Sigmoid colon (tissue), 7 donors: ENCODE results near the gene RPL14. TPM values are rescaled to one million over a fixed set of nuclear protein-coding genes. Genes with fewer than 3 reads are reported as not detected.

Experiments
- DNase-seq: peaks from one replicate; pipeline ENCODE4 v3.0.0-alpha.2; 2019
- H3K27ac ChIP-seq, 4 donors: fragments of 200-600 bp; sonication (generic); one replicate each; pipeline ENCODE4 v1.5.1; 2016 to 2019; ENCODE audit warnings: mild to moderate bottlenecking in 1 of 4
- H3K27me3 ChIP-seq, 3 donors: fragments of 200-600 bp; sonication (generic); one replicate each; pipeline ENCODE4 v1.5.1; 2019; ENCODE audit warnings: mild to moderate bottlenecking in 1 of 3
- H3K36me3 ChIP-seq, 4 donors: fragments of 200-600 bp; sonication (generic); one replicate each; pipeline ENCODE4 v1.5.1; 2016 to 2019
- H3K4me1 ChIP-seq, 4 donors: fragments of 200-600 bp; sonication (generic); one replicate each; pipeline ENCODE4 v1.5.1; 2017 to 2019
- H3K4me3 ChIP-seq, 4 donors: fragments of 200-600 bp; sonication (generic); one replicate each; pipeline ENCODE4 v1.5.1; 2017 to 2019; ENCODE audit warnings: mild to moderate bottlenecking in 2 of 4, moderate library complexity in 1 of 4
- H3K9me3 ChIP-seq, 4 donors: fragments of 200-600 bp in 3 of 4; sonication (generic) in 3 of 4; one replicate each; pipeline versions ENCODE4 v1.5.1 to v1.6.1; 2013 to 2019
- EP300 ChIP-seq, 4 donors: sonication (generic); formaldehyde crosslinking; IDR thresholded peaks; one replicate each; pipeline ENCODE4 v1.6.1; 2017; ENCODE audit warnings: antibody characterized with exemption in 4 of 4
- POLR2A ChIP-seq, 2 donors: fragments of 450-650 bp; IDR thresholded peaks; one replicate each; pipeline ENCODE4 v1.6.1; 2016; ENCODE audit warnings: antibody characterized with exemption in 2 of 2, mild to moderate bottlenecking in 2 of 2, moderate library complexity in 2 of 2
- POLR2AphosphoS5 ChIP-seq, 4 donors: sonication (generic); formaldehyde crosslinking; IDR thresholded peaks; one replicate each; pipeline ENCODE4 v1.6.1; 2017; ENCODE audit warnings: antibody characterized with exemption in 4 of 4
- WGBS, 2 donors: extraction: QIAGEN DNeasy Blood & Tissue Kit; methylation state at CpG; one replicate each; pipeline ENCODE4 v1.1.7; 2013; 5-methylcytosine and 5-hydroxymethylcytosine counted together
- intact Hi-C: fragments of 100-400 bp; cut with DNase I; formaldehyde crosslinking; loops from one replicate; pipeline ENCODE4 v1.15.1; 2023
- polyA plus RNA-seq, 3 donors: library from polyadenylated mRNA; stranded (reverse); fragments of 200-250 nt; gene quantifications; one replicate each; pipeline ENCODE4 v1.2.3, GENCODE V29; 2013
- total RNA-seq, 4 donors: library from RNA; depleted of rRNA; stranded (reverse); fragments of >200 nt; gene quantifications; one replicate each; pipeline ENCODE4 v1.1.0, GENCODE V29; 2016
- TF ChIP-seq, protein P1 (sequence below), 4 experiments: fragments of 450-650 bp in 3 of 4; fragments of 200-600 bp in 1 of 4; IDR thresholded peaks; one replicate each; pipeline ENCODE4 v1.5.1; 2016 to 2019; ENCODE audit warnings: antibody characterized with exemption in 4 of 4, mild to moderate bottlenecking in 3 of 4, moderate library complexity in 2 of 4
- donor health status: healthy with polysubstance abuse.
- donor health status: Bipolar disorder and iron deficiency.
- donor health status: healthy.

The RPL14 gene
- total and polyA plus RNA-seq, 7 donors, result 447 to 1,712 (median 619) TPM

DNA sequence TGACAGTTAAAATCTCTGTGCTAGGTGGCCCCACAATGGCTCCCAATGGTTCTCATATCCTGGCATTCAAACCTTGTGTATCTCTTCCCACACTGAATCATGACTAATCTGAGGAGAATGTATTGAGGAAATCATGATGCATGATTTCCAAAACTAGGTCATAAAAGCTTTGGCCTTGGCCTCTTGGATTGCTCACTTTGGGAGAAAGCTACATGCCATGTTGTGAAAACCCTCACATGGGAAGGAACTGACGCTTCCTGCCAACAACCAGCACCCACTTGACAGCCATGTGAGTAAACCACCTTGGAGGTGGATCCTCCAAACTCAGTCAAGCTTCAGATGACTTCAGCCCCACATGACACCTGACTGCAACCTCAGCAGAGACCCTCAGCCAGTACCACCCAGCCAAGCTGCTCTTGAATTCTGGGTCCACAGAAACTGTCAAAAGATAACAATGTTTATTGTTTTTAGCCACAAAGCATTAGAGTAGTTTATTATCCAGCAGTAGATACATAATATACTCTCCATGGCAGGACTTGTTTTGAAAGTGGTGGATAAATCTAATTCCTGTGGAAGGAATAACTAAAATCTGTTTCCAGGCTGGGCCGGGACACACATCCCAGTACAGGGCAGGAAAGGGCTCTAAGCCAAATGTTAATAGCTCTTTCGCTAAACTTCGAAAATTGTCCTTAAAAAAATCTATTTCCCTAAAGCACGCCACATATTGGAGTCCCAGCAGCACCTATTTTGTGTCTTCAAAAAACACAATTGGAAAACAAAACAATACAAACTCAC is 47.7 kb downstream of the RPL14 start:
- Histone ChIP-seq H3K27me3 (no peaks in the 10 kb centered on the region), H3K27ac (peak overlapping the region in 2 of 4 donors; percentile 78 to 79), H3K9me3 (no peaks in the 10 kb centered on the region), H3K36me3 (no peaks in the 10 kb centered on the region), H3K4me1 (peaks cover 0 to 12% (median 4%) of the 10 kb centered on the region in 4 donors), H3K4me3 (peak overlapping the region in 1 of 4 donors; percentile 65)
- 44 to 67% methylated on average over 5 of the region's 5 CpGs for WGBS, 2 donors
- TF ChIP-seq POLR2A (IDR thresholded peaks at IDR 0.05) (no peak), POLR2AphosphoS5 (IDR thresholded peaks at IDR 0.05) (peak in 2 of 4 donors; percentile 60 to 61)
- intact Hi-C loops, result loop anchor here (5.0 kb wide), 1 partner anchor 53 kb away; no protein-coding TSS in a partner anchor
- no peak for DNase-seq

DNA sequence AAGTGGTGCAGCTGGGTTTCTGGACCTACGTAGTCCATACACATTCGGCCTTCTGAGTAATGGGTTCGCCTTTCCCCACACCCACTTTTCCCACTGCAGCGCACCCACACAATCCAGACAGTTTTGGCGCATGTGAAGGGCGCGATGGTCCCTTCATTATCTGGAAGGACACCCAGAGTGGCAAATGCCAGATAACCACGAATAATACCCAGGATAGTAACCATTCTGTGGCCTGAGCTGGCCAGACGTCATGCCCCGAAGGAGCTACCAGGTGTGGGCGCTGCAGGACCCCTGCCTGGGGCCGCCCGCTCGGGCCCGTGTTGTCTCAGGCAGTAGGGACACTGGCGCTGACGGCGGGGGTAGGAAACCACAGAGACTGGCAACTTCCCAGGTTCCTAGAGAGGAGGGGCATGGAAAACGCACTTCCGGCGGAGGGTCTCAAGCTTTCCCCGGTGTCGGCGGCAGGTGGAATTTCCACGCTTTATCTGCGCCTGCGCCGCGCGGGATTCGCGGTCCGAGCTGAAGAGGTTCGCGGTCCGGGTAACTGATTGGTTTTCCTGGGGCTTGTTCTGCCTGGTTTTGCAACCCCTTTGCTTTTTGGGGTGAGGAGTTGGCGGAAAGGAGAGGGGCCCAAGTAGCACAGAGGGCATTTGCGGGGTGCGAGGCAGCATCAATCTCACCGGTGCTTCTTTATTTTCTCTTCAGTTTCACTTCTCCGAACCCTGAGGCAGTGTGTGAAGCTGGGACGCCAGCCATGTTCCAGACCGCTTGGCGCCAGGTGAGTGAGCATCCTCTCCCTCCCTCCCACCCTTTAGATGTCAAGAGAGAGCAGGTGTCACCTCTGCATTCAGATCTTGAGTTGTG is 48.7 kb downstream of the RPL14 start, which contains the start of gene ZNF620:
Gene ZNF620 (plus strand): TSS at position 441 of the 864 bp plus-strand sequence. CDS start 314 bp downstream, at position 755.
- intact Hi-C loops, result loop anchor here (2.0 to 5.0 kb wide), 2 partner anchors 19 to 54 kb away; partner anchors contain the start of gene ZNF621
- Histone ChIP-seq H3K9me3 (no peaks in the 10 kb centered on the region), H3K27ac (peak within 1 kb of the TSS; percentile 78 to 80 (median 78)), H3K4me3 (peak within 1 kb of the TSS; percentile 56 to 72 (median 66)), H3K27me3 (no peaks in the 10 kb centered on the region), H3K36me3 (peaks cover 0 to 3% (median 0%) of the 10 kb centered on the region in 4 donors), H3K4me1 (peaks cover 0 to 12% (median 4%) of the 10 kb centered on the region in 4 donors)
- WGBS, 2 donors, result 2 to 7% methylated on average over 44 of the region's 44 CpGs
- DNase-seq, result peak; percentile 91
- TF ChIP-seq EP300 (IDR thresholded peaks at IDR 0.05) (no peak), POLR2A (IDR thresholded peaks at IDR 0.05) (peak; percentile 25 to 33), POLR2AphosphoS5 (IDR thresholded peaks at IDR 0.05) (peak in 3 of 4 donors; percentile 55 to 77 (median 58))
- TF ChIP-seq, protein P1, sequence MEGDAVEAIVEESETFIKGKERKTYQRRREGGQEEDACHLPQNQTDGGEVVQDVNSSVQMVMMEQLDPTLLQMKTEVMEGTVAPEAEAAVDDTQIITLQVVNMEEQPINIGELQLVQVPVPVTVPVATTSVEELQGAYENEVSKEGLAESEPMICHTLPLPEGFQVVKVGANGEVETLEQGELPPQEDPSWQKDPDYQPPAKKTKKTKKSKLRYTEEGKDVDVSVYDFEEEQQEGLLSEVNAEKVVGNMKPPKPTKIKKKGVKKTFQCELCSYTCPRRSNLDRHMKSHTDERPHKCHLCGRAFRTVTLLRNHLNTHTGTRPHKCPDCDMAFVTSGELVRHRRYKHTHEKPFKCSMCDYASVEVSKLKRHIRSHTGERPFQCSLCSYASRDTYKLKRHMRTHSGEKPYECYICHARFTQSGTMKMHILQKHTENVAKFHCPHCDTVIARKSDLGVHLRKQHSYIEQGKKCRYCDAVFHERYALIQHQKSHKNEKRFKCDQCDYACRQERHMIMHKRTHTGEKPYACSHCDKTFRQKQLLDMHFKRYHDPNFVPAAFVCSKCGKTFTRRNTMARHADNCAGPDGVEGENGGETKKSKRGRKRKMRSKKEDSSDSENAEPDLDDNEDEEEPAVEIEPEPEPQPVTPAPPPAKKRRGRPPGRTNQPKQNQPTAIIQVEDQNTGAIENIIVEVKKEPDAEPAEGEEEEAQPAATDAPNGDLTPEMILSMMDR (IDR thresholded peaks at IDR 0.05), result no peak

DNA sequence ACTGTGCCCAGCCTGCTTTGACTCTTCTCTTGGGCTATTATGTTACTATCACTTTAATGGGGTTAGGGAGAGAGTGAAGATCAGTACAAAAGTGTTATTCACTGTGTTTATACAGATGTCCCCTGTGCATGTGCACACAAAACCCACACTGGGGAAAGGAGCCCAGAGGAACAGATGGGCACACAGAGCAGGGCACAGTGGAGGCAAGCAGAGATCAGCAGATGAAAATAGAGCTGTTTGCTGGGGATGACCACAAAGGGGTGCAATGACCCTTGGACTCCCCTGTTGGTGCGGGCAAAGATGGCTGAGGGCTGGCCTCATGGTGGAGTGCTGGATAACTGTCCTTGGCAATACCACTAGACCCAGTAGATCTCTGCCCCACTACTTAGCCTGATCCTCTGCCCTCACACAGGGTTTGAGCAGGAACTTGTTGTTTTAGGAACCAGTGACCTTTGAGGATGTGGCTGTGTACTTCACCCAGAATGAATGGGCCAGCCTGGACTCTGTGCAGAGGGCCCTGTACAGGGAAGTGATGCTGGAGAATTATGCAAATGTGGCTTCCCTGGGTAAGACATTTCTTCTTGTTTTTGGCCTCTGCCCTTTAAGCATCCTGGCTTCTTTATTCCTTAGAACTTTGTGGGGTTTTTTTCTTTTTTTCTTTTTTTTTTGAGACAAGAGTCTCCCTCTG is 54.0 kb downstream of the RPL14 start:
- H3K9me3 ChIP-seq, result no peaks in the 10 kb centered on the region
- H3K27me3 ChIP-seq, result no peaks in the 10 kb centered on the region
- TF ChIP-seq, protein P1 (IDR thresholded peaks at IDR 0.05), result no peak
- TF ChIP-seq POLR2AphosphoS5 (IDR thresholded peaks at IDR 0.05), result no peak
- TF ChIP-seq EP300 (IDR thresholded peaks at IDR 0.05), result no peak
- TF ChIP-seq POLR2A (IDR thresholded peaks at IDR 0.05), result no peak
- intact Hi-C loops, result no loop called here
- H3K4me1 ChIP-seq, result peaks cover 0 to 7% (median 3%) of the 10 kb centered on the region in 4 donors
- H3K4me3 ChIP-seq, result no peak overlapping the region
- no peak for DNase-seq
- H3K27ac ChIP-seq, result no peak overlapping the region
- WGBS, 2 donors, result 100% methylated on average over 1 of the region's 1 CpG
- peaks cover 0 to 43% (median 5%) of the 10 kb centered on the region in 4 donors for H3K36me3 ChIP-seq

DNA sequence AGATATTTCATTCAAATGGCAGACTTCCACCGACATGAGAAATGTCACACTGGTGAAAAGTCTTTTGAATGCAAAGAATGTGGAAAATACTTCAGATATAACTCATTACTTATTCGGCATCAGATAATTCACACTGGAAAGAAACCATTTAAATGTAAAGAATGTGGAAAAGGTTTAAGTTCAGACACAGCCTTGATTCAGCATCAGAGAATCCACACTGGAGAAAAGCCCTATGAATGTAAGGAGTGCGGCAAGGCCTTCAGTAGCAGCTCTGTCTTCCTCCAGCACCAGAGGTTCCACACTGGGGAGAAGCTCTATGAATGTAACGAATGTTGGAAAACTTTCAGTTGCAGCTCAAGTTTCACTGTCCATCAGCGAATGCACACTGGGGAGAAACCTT is 59.1 kb downstream of the RPL14 start:
- no peak for DNase-seq
- H3K27ac ChIP-seq, result no peak overlapping the region
- no peaks in the 10 kb centered on the region for H3K9me3 ChIP-seq
- no peaks in the 10 kb centered on the region for H3K4me1 ChIP-seq
- no peak for TF ChIP-seq EP300 (IDR thresholded peaks at IDR 0.05)
- no peak for TF ChIP-seq POLR2AphosphoS5 (IDR thresholded peaks at IDR 0.05)
- TF ChIP-seq, protein P1 (IDR thresholded peaks at IDR 0.05), result no peak
- TF ChIP-seq POLR2A (IDR thresholded peaks at IDR 0.05), result no peak
- intact Hi-C loops, result no loop called here
- 94% methylated on average over 5 of the region's 5 CpGs for WGBS, 2 donors
- no peaks in the 10 kb centered on the region for H3K27me3 ChIP-seq
- H3K36me3 ChIP-seq, result peaks cover 0 to 43% (median 7%) of the 10 kb centered on the region in 4 donors
- no peak overlapping the region for H3K4me3 ChIP-seq
